K562 (cell line): Measurements from ENCODE around the gene KLF5. TPM values are rescaled to one million over a fixed set of nuclear protein-coding genes. Genes with fewer than 3 reads are reported as not detected.

Experiments used
- ATAC-seq: fragments of 200-7000 bp; cut with Tn5 transposase; 3 replicates; pipeline ENCODE4 v1.9.1; 2020; ENCODE audit warnings: moderate library complexity
- BruUV-seq: library from RNA; stranded (reverse); fragments of 400-500 nt; replicated peaks from 2 replicates; lab custom pipeline; 2021; lab: Mats Ljungman, UMichigan
- CTCF ChIA-PET: fragments of 300-600 bp; formaldehyde crosslinking; extraction: SDS; loops from one replicate; lab custom pipeline; 2021; ENCODE audit warnings: low intra/inter-chr PET ratio; lab: Yijun Ruan, JAX
- POLR2A ChIA-PET: fragments of 300-600, 350-650 bp; sonication (Branson Sonifier 250); formaldehyde crosslinking; extraction: SDS; loops from one replicate; lab custom pipeline; 2021; ENCODE audit warnings: antibody characterized with exemption, inconsistent platforms; lab: Yijun Ruan, JAX
- DNase-seq, 4 experiments: peaks; one replicate each; pipeline versions ENCODE4 v3.0.0 to v3.0.0-alpha.2; 2011 to 2018; ENCODE audit warnings: low spot score in 3 of 4, mixed read lengths in 3 of 4; ENCODE audit errors: extremely low read depth in 1 of 4
- FAIRE-seq: peaks from 2 replicates; lab custom pipeline; 2011; peaks lifted over from hg19 to GRCh38; lab: Jason Lieb, UNC
- H2AFZ ChIP-seq: 2 replicates; pipeline ENCODE4 v1.6.0; 2011; ENCODE audit warnings: low read depth, low read length, control low read depth, inconsistent platforms
- H3K27ac ChIP-seq: fragments of 200-600 bp; 3 replicates; pipeline ENCODE4 v1.8.0; 2011; ENCODE audit warnings: low read depth, mild to moderate bottlenecking, control low read depth, inconsistent platforms, low read length, moderate library complexity, mixed read lengths; ENCODE audit errors: extremely low read depth
- H3K27me3 ChIP-seq, 2 experiments: fragments of 300-600 bp in 1 of 2; 2 replicates in 1 of 2; 3 replicates in 1 of 2; pipeline versions ENCODE4 v1.6.0 to v1.8.0; 2011; ENCODE audit warnings: inconsistent platforms in 2 of 2, low read length in 2 of 2, mild to moderate bottlenecking in 1 of 2, mixed read lengths in 1 of 2, moderate library complexity in 1 of 2; ENCODE audit not compliant: control insufficient read depth in 2 of 2, insufficient read depth in 2 of 2
- H3K36me3 ChIP-seq: fragments of 300-600 bp; 3 replicates; pipeline ENCODE4 v1.8.0; 2011; ENCODE audit warnings: mild to moderate bottlenecking, low read length, inconsistent platforms; ENCODE audit not compliant: control insufficient read depth, insufficient read depth
- H3K4me1 ChIP-seq, 2 experiments: fragments of 200-600 bp in 1 of 2; replicated peaks in 1 of 2; 2 replicates in 1 of 2; 3 replicates in 1 of 2; pipeline versions ENCODE4 v1.5.1 to v1.8.0; 2011; ENCODE audit warnings: inconsistent platforms in 2 of 2, low read length in 2 of 2, mild to moderate bottlenecking in 1 of 2, mixed read lengths in 1 of 2, moderate library complexity in 1 of 2; ENCODE audit not compliant: control insufficient read depth in 2 of 2, insufficient read depth in 2 of 2
- H3K4me2 ChIP-seq: 2 replicates; pipeline ENCODE4 v1.6.1; 2011; ENCODE audit warnings: low read length, control low read depth, inconsistent platforms, mixed read lengths; ENCODE audit not compliant: insufficient read depth
- H3K4me3 ChIP-seq: fragments of 200-600 bp; sonication (generic), shearing (Covaris generic); 2 replicates; pipeline ENCODE4 v1.5.1; 2016; ENCODE audit warnings: control low read depth, inconsistent platforms
- H3K79me2 ChIP-seq: fragments of 200-600 bp; 3 replicates; pipeline ENCODE4 v1.8.0; 2011; ENCODE audit warnings: low read length, inconsistent platforms; ENCODE audit not compliant: control insufficient read depth, insufficient read depth
- H3K9ac ChIP-seq, 2 experiments: 2 replicates each; pipeline versions ENCODE4 v1.6.0 to v1.6.1; 2011; ENCODE audit warnings: low read depth in 2 of 2, low read length in 2 of 2, control low read depth in 1 of 2, inconsistent platforms in 1 of 2, mild to moderate bottlenecking in 1 of 2, mixed read lengths in 1 of 2; ENCODE audit not compliant: insufficient read depth in 1 of 2
- H3K9me1 ChIP-seq: one replicate; pipeline ENCODE4 v1.6.0; 2011; ENCODE audit warnings: inconsistent platforms, mild to moderate bottlenecking, low read length, moderate library complexity; ENCODE audit not compliant: control insufficient read depth, insufficient read depth
- H3K9me3 ChIP-seq: replicated peaks from 2 replicates; pipeline ENCODE4 v1.5.1; 2011; ENCODE audit warnings: low read depth, low read length, inconsistent platforms; ENCODE audit not compliant: control insufficient read depth, insufficient read depth
- H4K20me1 ChIP-seq: replicated peaks from 2 replicates; pipeline ENCODE4 v1.6.1; 2011; ENCODE audit warnings: low read length, inconsistent platforms, mixed read lengths; ENCODE audit not compliant: control insufficient read depth, insufficient read depth
- ARHGAP35 ChIP-seq: fragments of 450-650 bp; IDR thresholded peaks from 2 replicates; pipeline ENCODE4 v1.6.1; 2018; ENCODE audit not compliant: partially characterized antibody
- DDX20 ChIP-seq: fragments of 450-650 bp; IDR thresholded peaks from 2 replicates; pipeline ENCODE4 v1.6.1; 2016; ENCODE audit warnings: missing genetic modification characterization, low read depth, mild to moderate bottlenecking, missing compliant biosample characterization, moderate library complexity
- EGR1 ChIP-seq: fragments of 450-650 bp; conservative IDR thresholded peaks from 2 replicates; pipeline ENCODE4 v1.6.1; 2017; ENCODE audit warnings: mild to moderate bottlenecking
- HDAC1 ChIP-seq, 2 experiments: fragments of 450-650 bp; IDR thresholded peaks; 2 replicates each; pipeline ENCODE4 v1.6.1; 2016 to 2017; ENCODE audit warnings: inconsistent platforms in 1 of 2, mild to moderate bottlenecking in 1 of 2, moderate library complexity in 1 of 2
- HEY1 ChIP-seq: fragments of 250-450 bp; sonication (Bioruptor Pico); IDR thresholded peaks from 2 replicates; pipeline ENCODE4 v1.5.0; 2020; ENCODE audit warnings: mild to moderate bottlenecking, moderate library complexity, borderline replicate concordance
- HLTF ChIP-seq: fragments of 450-650 bp; IDR thresholded peaks from 2 replicates; pipeline ENCODE4 v1.6.1; 2016
- HMGN3 ChIP-seq: IDR thresholded peaks from 2 replicates; pipeline ENCODE4 v1.6.1; 2011; ENCODE audit warnings: borderline replicate concordance, low read depth, mild to moderate bottlenecking, mixed read lengths, low read length; ENCODE audit not compliant: insufficient read length; ENCODE audit errors: extremely low read depth
- HSF4 ChIP-seq: fragments of 250-450 bp; sonication (Bioruptor Pico); IDR thresholded peaks from 2 replicates; pipeline ENCODE4 v2.1.2; 2022; ENCODE audit warnings: mild to moderate bottlenecking, moderate library complexity, borderline replicate concordance
- MLX ChIP-seq, 2 experiments: fragments of 450-650 bp in 1 of 2; sonication (generic) in 1 of 2; formaldehyde crosslinking; conservative IDR thresholded peaks; 2 replicates each; pipeline versions ENCODE4 v1.4.0 to v1.8.1; 2020 to 2022; ENCODE audit warnings: mild to moderate bottlenecking in 1 of 2, missing genetic modification reagents in 1 of 2
- MNT ChIP-seq, 2 experiments: fragments of 450-650 bp; conservative IDR thresholded peaks; 2 replicates each; pipeline ENCODE4 v1.6.1; 2017; ENCODE audit warnings: mild to moderate bottlenecking in 2 of 2, moderate library complexity in 2 of 2
- NKRF ChIP-seq: fragments of 450-650 bp; IDR thresholded peaks from 2 replicates; pipeline ENCODE4 v1.6.1; 2016; ENCODE audit warnings: borderline replicate concordance
- NR0B1 ChIP-seq: fragments of 450-650 bp; IDR thresholded peaks from one replicate; pipeline ENCODE4 v1.6.1; 2018; ENCODE audit warnings: mild to moderate bottlenecking, moderate library complexity; ENCODE audit not compliant: partially characterized antibody
- NUFIP1 ChIP-seq: fragments of 450-650 bp; IDR thresholded peaks from 2 replicates; pipeline ENCODE4 v1.6.1; 2018; ENCODE audit not compliant: partially characterized antibody
- OTX1 ChIP-seq: fragments of 450-650 bp; formaldehyde crosslinking; IDR thresholded peaks from 2 replicates; pipeline ENCODE4 v1.4.0; 2022; ENCODE audit warnings: mild to moderate bottlenecking
- PRMT5 ChIP-seq: sonication (generic); formaldehyde crosslinking; IDR thresholded peaks from 2 replicates; pipeline ENCODE4 v1.5.0; 2020; ENCODE audit warnings: missing genetic modification reagents
- ZFP36 ChIP-seq: fragments of 150-350 bp; IDR thresholded peaks from 2 replicates; pipeline ENCODE4 v1.6.1; 2018; ENCODE audit warnings: low read length, low read depth; ENCODE audit not compliant: partially characterized antibody
- ZFX ChIP-seq: sonication (generic); formaldehyde crosslinking; IDR thresholded peaks from 2 replicates; pipeline ENCODE4 v1.8.0; 2022; ENCODE audit warnings: mild to moderate bottlenecking, missing genetic modification reagents, moderate library complexity
- ZNF384 ChIP-seq: IDR thresholded peaks from 2 replicates; pipeline ENCODE4 v1.6.1; 2012; ENCODE audit warnings: low read depth, low read length, improper control_type of control experiment
- WGBS: fragments of 100-300 bp; shearing (Covaris generic); methylation state at CpG from one replicate; pipeline ENCODE4 v1.1.6; 2016; ENCODE audit warnings: low coverage, mixed read lengths; ENCODE audit not compliant: insufficient coverage; ENCODE audit errors: missing lambda C conversion rate; 5-methylcytosine and 5-hydroxymethylcytosine counted together
- in situ Hi-C: fragments of 300-500 bp; cut with MboI; formaldehyde crosslinking; loops from 4 replicates; pipeline ENCODE4 v1.15.0; 2018; ENCODE audit warnings: inconsistent platforms, mixed read lengths
- intact Hi-C: fragments of 100-400 bp; cut with micrococcal nuclease; formaldehyde crosslinking; loops from 2 replicates; pipeline ENCODE4 v1.14.2; 2022
- polyA plus RNA-seq, 8 experiments: library from polyadenylated mRNA; depleted of rRNA in 4 of 8; stranded (reverse) in 5 of 8; unstranded in 3 of 8; fragments of >200 nt; fragmentation: Nextera tagmentation in 2 of 8; fragmentation: Illumina TruSeq in 1 of 8; extraction: Ambion mirVana in 2 of 8; extraction: Trizol in 1 of 8; gene quantifications; 2 replicates each; pipeline versions ENCODE4 v1.2.1 to v1.2.3, GENCODE V29; 2011 to 2014; ENCODE audit warnings: inconsistent platforms in 1 of 8, missing spikeins in 1 of 8
- total RNA-seq, 7 experiments: library from RNA; depleted of rRNA in 6 of 7; stranded (reverse); fragments of >200 nt in 6 of 7; fragmentation: Illumina TruSeq in 2 of 7; extraction: Trizol in 2 of 7; gene quantifications; 2 replicates each; pipeline versions ENCODE4 v1.2.1 to v1.2.3, GENCODE V29; 2011 to 2021; ENCODE audit warnings: low replicate concordance in 1 of 7

Gene KLF5
- total and polyA plus RNA-seq, 9 of the 15 experiments (the other 6 are each of a cell fraction or from before 2014, with no cell fraction given) = 0.17 to 1.0 (median 0.36) TPM

- Histone ChIP-seq H4K20me1 (no peaks in the 10 kb centered on the region), H3K4me1 (no peaks in the 10 kb centered on the region), H3K9me1 (no peaks in the 10 kb centered on the region), H3K36me3 (no peaks in the 10 kb centered on the region), H2AFZ (no peak overlapping the region), H3K79me2 (no peaks in the 10 kb centered on the region), H3K27ac (no peak overlapping the region), H3K27me3 (peaks cover 0 to 5% of the 10 kb centered on the region in 2 experiments; a peak in 3 of 5 replicates), H3K4me3 (no peak overlapping the region), H3K9ac (no peak overlapping the region), H3K9me3 (no peaks in the 10 kb centered on the region), H3K4me2 (no peak overlapping the region)
- intact Hi-C loops (no loop called here), in situ Hi-C loops (no loop called here)
- DNase-seq = no peak
- ATAC-seq = no peak
- BruUV-seq = no TSS peak
- 3% methylated on average over 5 of the region's 5 CpGs for WGBS
- CTCF ChIA-PET = no interaction called here
- POLR2A ChIA-PET = no interaction called here
- TF ChIP-seq HDAC1 (IDR thresholded peaks at IDR 0.05) (no peak), EGR1 (no peak), HMGN3 (no peak), ARHGAP35 (no peak), NUFIP1 (no peak), HEY1 (CRISPR knock-in tag) (no peak), ZNF384 (no peak), NKRF (no peak), NR0B1 (no peak), ZFX (no peak), HSF4 (CRISPR knock-in tag) (no peak), DDX20 (tag) (no peak), PRMT5 (CRISPR knock-in tag) (no peak), OTX1 (CRISPR knock-in tag) (no peak), MLX (CRISPR knock-in tag; conservative IDR thresholded peaks at IDR 0.05) (no peak), MNT (conservative IDR thresholded peaks at IDR 0.05) (no peak), HLTF (no peak), ZFP36 (no peak)
- no peak for FAIRE-seq
These were observed 52.0 kb downstream of the KLF5 start for GRCh38 chr13:73110814-73111213.
